ENCODE measurements around the gene RPS6KL1. TPM values are rescaled to one million over a fixed set of nuclear protein-coding genes. Genes with fewer than 3 reads are reported as not detected.

Gene RPS6KL1
- total RNA-seq, 5 donors from 2014 or later (not counting 1 experiment from before 2014, with no cell fraction given): 3.2 to 15.3 (median 6.2) TPM

DNA sequence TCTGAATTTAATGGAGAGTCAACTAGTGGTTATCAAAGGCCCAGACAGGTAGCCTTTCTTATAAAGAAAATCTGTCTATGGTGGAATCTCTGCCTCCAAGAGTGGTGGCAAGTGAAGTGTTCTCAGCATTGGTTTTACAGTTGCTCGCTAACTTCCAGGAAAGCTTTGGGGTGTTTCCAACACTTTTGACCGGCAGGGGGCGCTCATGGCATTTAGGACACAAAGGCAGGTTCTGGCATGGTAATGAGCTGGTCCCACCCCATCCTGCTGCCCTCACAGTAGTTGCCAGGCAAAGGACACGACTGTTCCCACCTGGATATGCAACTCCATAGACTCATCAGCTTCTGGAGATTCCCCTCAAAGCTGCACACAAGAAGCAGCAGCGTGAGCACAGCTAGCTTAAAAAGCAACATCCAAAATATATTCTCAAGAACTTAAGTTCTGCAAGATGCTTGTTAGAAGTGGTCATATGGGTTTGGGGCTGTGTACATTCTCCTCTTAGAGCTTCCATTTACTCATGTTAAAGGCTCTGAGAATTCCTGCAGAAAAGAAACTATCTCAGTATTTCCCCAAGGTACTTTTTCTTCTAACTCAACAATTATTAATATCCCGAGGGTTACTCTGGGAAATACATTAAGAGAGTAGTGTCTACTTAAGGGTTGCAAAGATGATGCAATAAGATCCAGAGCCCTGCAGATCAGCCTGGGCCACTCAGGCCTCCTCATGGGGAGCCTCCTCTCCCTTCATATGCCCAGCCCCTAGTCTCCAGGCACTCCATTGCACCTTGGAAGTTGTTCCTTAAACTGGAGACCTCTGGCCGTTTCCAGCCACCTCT is 61.9 kb downstream of the RPS6KL1 start:
- H3K4me3 Mint-ChIP-seq: no peak overlapping the region
- 0% methylated on average over 4 of the region's 7 CpGs for WGBS (ENCODE audit: insufficient coverage)
- no peaks in the 10 kb centered on the region for H3K27me3 Mint-ChIP-seq
- ChIA-PET CTCF (interaction anchor here (0.6 to 6.4 kb wide), 47 partner anchors 8 to 701 kb away, joined by 3 to 166 read pairs (median 4); partner anchors contain the start of genes DLST (in 1 of the 2), NEK9 (in 1 of the 2), PROX2 (in 1 of the 2) and RPS6KL1 (in 1 of the 2)), POLR2A (interaction anchor here (0.5 to 1.0 kb wide), 7 partner anchors 15 to 222 kb away, joined by 3 to 7 read pairs (median 3); partner anchors contain the start of gene PGF (in 1 of the 2))
- H3K4me1 ChIP-seq (ENCODE audit: control insufficient read depth in 1 of 2, extremely low read depth in 1 of 2, insufficient read depth in 2 of 2, low read length in 2 of 2): peaks cover 0 to 9% of the 10 kb centered on the region in 2 experiments
- H3K9me3 Mint-ChIP-seq: no peaks in the 10 kb centered on the region
- no peaks in the 10 kb centered on the region for H3K9me3 ChIP-seq
- peaks cover 3% of the 10 kb centered on the region for H3K36me3 Mint-ChIP-seq
- H3K27ac Mint-ChIP-seq: no peak overlapping the region
- H3K4me3 ChIP-seq (ENCODE audit: control insufficient read depth in 1 of 2, extremely low read depth in 1 of 2, low read length in 1 of 2): no peak overlapping the region
- H3K4me1 Mint-ChIP-seq: peaks cover 8 to 15% (median 11%) of the 10 kb centered on the region in 3 donors
- DNase-seq (peak; percentile 63 to 96 (median 88)), ATAC-seq (replicated peaks in 1 of 4) (peak; percentile 83 to 90 (median 88))
- no peak overlapping the region for H3K27ac ChIP-seq (ENCODE audit: low read length)
- H3K36me3 ChIP-seq (ENCODE audit: control insufficient read depth in 2 of 2, extremely low read depth in 1 of 2, insufficient read depth in 1 of 2, low read length in 1 of 2): peaks cover 0 to 5% of the 10 kb centered on the region in 2 donors
- H3K27me3 ChIP-seq (replicated peaks in 1 of 2; ENCODE audit: control insufficient read depth in 2 of 2, extremely low read depth in 1 of 2, insufficient read depth in 2 of 2, low read length in 1 of 2): no peaks in the 10 kb centered on the region

DNA sequence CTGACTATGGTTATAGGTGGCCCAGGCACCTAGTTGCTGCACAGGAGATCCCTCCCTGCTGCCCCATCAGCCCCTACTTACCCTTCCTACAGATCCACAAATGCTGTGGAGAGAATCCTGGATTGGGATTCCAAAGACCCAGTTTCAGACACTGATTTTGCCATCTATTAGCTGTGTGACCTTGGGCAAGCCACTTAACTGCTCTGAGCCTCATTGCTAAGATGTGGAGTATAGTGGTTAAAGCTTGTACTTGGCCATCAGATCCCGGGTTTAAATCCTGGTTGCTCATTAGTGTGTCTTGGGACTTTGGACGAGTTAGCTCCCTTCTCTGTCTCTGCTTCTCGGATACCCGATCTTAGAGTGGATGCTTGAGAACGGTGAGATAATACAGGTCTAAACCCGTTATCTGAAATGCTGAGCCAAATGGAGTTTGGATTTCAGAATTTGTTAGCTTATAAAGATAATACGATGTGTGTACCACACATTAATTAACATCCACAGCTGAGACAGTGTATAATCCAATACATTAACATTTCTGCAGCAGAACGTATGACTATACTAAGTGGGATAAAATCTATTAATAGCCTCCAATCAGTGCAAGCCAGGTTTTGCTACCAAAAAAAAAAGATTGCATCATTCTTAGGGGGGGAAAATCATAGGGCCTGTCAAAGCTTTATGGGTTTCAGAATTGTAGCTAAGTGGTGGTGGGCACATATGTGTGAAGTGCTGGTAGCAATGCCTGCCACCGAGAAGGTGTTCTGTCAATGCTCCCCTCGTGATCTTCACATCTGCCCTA is 63.1 kb downstream of the RPS6KL1 start:
- Histone ChIP-seq H3K4me3 (ENCODE audit: control insufficient read depth in 1 of 2, extremely low read depth in 1 of 2, low read length in 1 of 2) (no peak overlapping the region), H3K27ac (ENCODE audit: low read length) (no peak overlapping the region), H3K36me3 (ENCODE audit: control insufficient read depth in 2 of 2, extremely low read depth in 1 of 2, insufficient read depth in 1 of 2, low read length in 1 of 2) (peaks cover 0 to 5% of the 10 kb centered on the region in 2 donors), H3K27me3 (replicated peaks in 1 of 2; ENCODE audit: control insufficient read depth in 2 of 2, extremely low read depth in 1 of 2, insufficient read depth in 2 of 2, low read length in 1 of 2) (no peaks in the 10 kb centered on the region), H3K9me3 (no peaks in the 10 kb centered on the region), H3K4me1 (ENCODE audit: control insufficient read depth in 1 of 2, extremely low read depth in 1 of 2, insufficient read depth in 2 of 2, low read length in 2 of 2) (peaks cover 0 to 9% of the 10 kb centered on the region in 2 experiments)
- no peak overlapping the region for H3K4me3 Mint-ChIP-seq
- no peaks in the 10 kb centered on the region for H3K27me3 Mint-ChIP-seq
- WGBS (ENCODE audit: insufficient coverage): 65% methylated on average over 2 of the region's 10 CpGs
- no peak for ATAC-seq (replicated peaks in 1 of 4)
- peaks cover 6% of the 10 kb centered on the region for H3K36me3 Mint-ChIP-seq
- ChIA-PET CTCF (interaction anchor here (0.9 to 6.4 kb wide), 29 partner anchors 9 to 444 kb away, joined by 3 to 166 read pairs (median 5); partner anchors contain the start of genes DLST (in 1 of the 2), PROX2 (in 1 of the 2) and RPS6KL1 (in 1 of the 2)), POLR2A (interaction anchor here in 1 of 2 donors (0.9 kb wide), 1 partner anchor 23 kb away, joined by 3 read pairs; no protein-coding TSS in a partner anchor)
- no peak overlapping the region for H3K27ac Mint-ChIP-seq
- peaks cover 9 to 16% (median 15%) of the 10 kb centered on the region in 3 donors for H3K4me1 Mint-ChIP-seq
- no peak for DNase-seq
- H3K9me3 Mint-ChIP-seq: no peaks in the 10 kb centered on the region

- no peak overlapping the region for H3K4me3 Mint-ChIP-seq
- no peak overlapping the region for H3K4me3 ChIP-seq (ENCODE audit: control insufficient read depth in 1 of 2, extremely low read depth in 1 of 2, low read length in 1 of 2)
- ATAC-seq (replicated peaks in 1 of 4) (no peak), DNase-seq (no peak)
- ChIA-PET POLR2A (no interaction called here), CTCF (interaction anchor here (0.9 to 6.4 kb wide), 5 partner anchors 47 to 232 kb away, joined by 5 to 166 read pairs (median 6); no protein-coding TSS in a partner anchor)
- peaks cover 25 to 31% (median 27%) of the 10 kb centered on the region in 3 donors for H3K4me1 Mint-ChIP-seq
- H3K27me3 Mint-ChIP-seq: no peaks in the 10 kb centered on the region
- H3K36me3 Mint-ChIP-seq: peaks cover 6% of the 10 kb centered on the region
- WGBS (ENCODE audit: insufficient coverage): no CpG with 5 or more reads among the region's 1 CpG
- H3K27ac ChIP-seq (ENCODE audit: low read length): no peak overlapping the region
- H3K27ac Mint-ChIP-seq: no peak overlapping the region
- H3K9me3 ChIP-seq: no peaks in the 10 kb centered on the region
- peaks cover 0 to 5% of the 10 kb centered on the region in 2 donors for H3K36me3 ChIP-seq (ENCODE audit: control insufficient read depth in 2 of 2, extremely low read depth in 1 of 2, insufficient read depth in 1 of 2, low read length in 1 of 2)
- no peaks in the 10 kb centered on the region for H3K27me3 ChIP-seq (replicated peaks in 1 of 2; ENCODE audit: control insufficient read depth in 2 of 2, extremely low read depth in 1 of 2, insufficient read depth in 2 of 2, low read length in 1 of 2)
- peaks cover 11 to 19% of the 10 kb centered on the region in 2 experiments for H3K4me1 ChIP-seq (ENCODE audit: control insufficient read depth in 1 of 2, extremely low read depth in 1 of 2, insufficient read depth in 2 of 2, low read length in 2 of 2)
- no peaks in the 10 kb centered on the region for H3K9me3 Mint-ChIP-seq
Measured at GRCh38 chr14:74858022-74858421, 65.0 kb downstream of the RPS6KL1 start.

- Histone ChIP-seq H3K4me1 (ENCODE audit: control insufficient read depth in 1 of 2, extremely low read depth in 1 of 2, insufficient read depth in 2 of 2, low read length in 2 of 2) (peaks cover 11 to 20% of the 10 kb centered on the region in 2 experiments), H3K27me3 (replicated peaks in 1 of 2; ENCODE audit: control insufficient read depth in 2 of 2, extremely low read depth in 1 of 2, insufficient read depth in 2 of 2, low read length in 1 of 2) (no peaks in the 10 kb centered on the region), H3K36me3 (ENCODE audit: control insufficient read depth in 2 of 2, extremely low read depth in 1 of 2, insufficient read depth in 1 of 2, low read length in 1 of 2) (peaks cover 0 to 5% of the 10 kb centered on the region in 2 donors), H3K4me3 (ENCODE audit: control insufficient read depth in 1 of 2, extremely low read depth in 1 of 2, low read length in 1 of 2) (no peak overlapping the region), H3K9me3 (no peaks in the 10 kb centered on the region), H3K27ac (ENCODE audit: low read length) (no peak overlapping the region)
- H3K27ac Mint-ChIP-seq: no peak overlapping the region
- no CpG with 5 or more reads among the region's 1 CpG for WGBS (ENCODE audit: insufficient coverage)
- POLR2A ChIA-PET: no interaction called here
- CTCF ChIA-PET: interaction anchor here in 1 of 2 donors (0.5 to 6.4 kb wide), 3 partner anchors 14 to 49 kb away, joined by 3 to 166 read pairs (median 6); no protein-coding TSS in a partner anchor
- ATAC-seq (replicated peaks in 1 of 4) (no peak), DNase-seq (no peak)
- H3K27me3 Mint-ChIP-seq: no peaks in the 10 kb centered on the region
- peaks cover 6% of the 10 kb centered on the region for H3K36me3 Mint-ChIP-seq
- H3K9me3 Mint-ChIP-seq: no peaks in the 10 kb centered on the region
- no peak overlapping the region for H3K4me3 Mint-ChIP-seq
- peaks cover 32 to 39% (median 35%) of the 10 kb centered on the region in 3 donors for H3K4me1 Mint-ChIP-seq
Measured at GRCh38 chr14:74856366-74856765, 66.7 kb downstream of the RPS6KL1 start.

- ATAC-seq (replicated peaks in 1 of 4) (no peak), DNase-seq (no peak)
- CTCF ChIA-PET: interaction anchor here (0.6 to 6.4 kb wide), 2 partner anchors 27 to 50 kb away, joined by 5 to 166 read pairs; no protein-coding TSS in a partner anchor
- no peaks in the 10 kb centered on the region for H3K27me3 ChIP-seq (replicated peaks in 1 of 2; ENCODE audit: control insufficient read depth in 2 of 2, extremely low read depth in 1 of 2, insufficient read depth in 2 of 2, low read length in 1 of 2)
- H3K36me3 Mint-ChIP-seq: peaks cover 6% of the 10 kb centered on the region
- no peak overlapping the region for H3K4me3 Mint-ChIP-seq
- no peak overlapping the region for H3K27ac Mint-ChIP-seq
- POLR2A ChIA-PET: no interaction called here
- H3K9me3 Mint-ChIP-seq: no peaks in the 10 kb centered on the region
- H3K27ac ChIP-seq (ENCODE audit: low read length): no peak overlapping the region
- peaks cover 0 to 5% of the 10 kb centered on the region in 2 donors for H3K36me3 ChIP-seq (ENCODE audit: control insufficient read depth in 2 of 2, extremely low read depth in 1 of 2, insufficient read depth in 1 of 2, low read length in 1 of 2)
- peaks cover 31 to 38% (median 33%) of the 10 kb centered on the region in 3 donors for H3K4me1 Mint-ChIP-seq
- WGBS (ENCODE audit: insufficient coverage): 66% methylated on average over 3 of the region's 4 CpGs
- H3K27me3 Mint-ChIP-seq: no peaks in the 10 kb centered on the region
- no peak overlapping the region for H3K4me3 ChIP-seq (ENCODE audit: control insufficient read depth in 1 of 2, extremely low read depth in 1 of 2, low read length in 1 of 2)
- H3K4me1 ChIP-seq (ENCODE audit: control insufficient read depth in 1 of 2, extremely low read depth in 1 of 2, insufficient read depth in 2 of 2, low read length in 2 of 2): peaks cover 11 to 18% of the 10 kb centered on the region in 2 experiments
- H3K9me3 ChIP-seq: no peaks in the 10 kb centered on the region
Measured at GRCh38 chr14:74855945-74856344, 67.1 kb downstream of the RPS6KL1 start.
